ENCODE data around the gene VWDE.
"Not testable (repeated sequence)": the region's sequence is repeated elsewhere in the genome, so short reads cannot be mapped to it uniquely, and the experiment has no call there.

The VWDE gene

GRCh38 chr7:12401538-12402364 lies 1.9 kb downstream of the VWDE start:
- no peak for DNase-seq (ENCODE audit: low read depth, low spot score)

- DNase-seq (ENCODE audit: low read depth, low spot score), result no peak
Measured at GRCh38 chr7:12398186-12398585, 5.5 kb downstream of the VWDE start.

- DNase-seq (ENCODE audit: low read depth, low spot score), result no peak
Measured at GRCh38 chr7:12397671-12398070, 6.0 kb downstream of the VWDE start.

- not testable (repeated sequence) for DNase-seq (ENCODE audit: low read depth, low spot score)
Measured at GRCh38 chr7:12396670-12397069, 7.0 kb downstream of the VWDE start.

- DNase-seq (ENCODE audit: low read depth, low spot score), result no peak
Measured at GRCh38 chr7:12391922-12392615, 11.6 kb downstream of the VWDE start.

- DNase-seq (ENCODE audit: low read depth, low spot score), result no peak
Measured at GRCh38 chr7:12389089-12389700, 14.5 kb downstream of the VWDE start.

GRCh38 chr7:12386313-12386740 lies 17.3 kb downstream of the VWDE start:
- DNase-seq (ENCODE audit: low read depth, low spot score), result no peak

GRCh38 chr7:12385364-12385786 lies 18.3 kb downstream of the VWDE start:
- DNase-seq (ENCODE audit: low read depth, low spot score), result no peak

GRCh38 chr7:12383377-12383776 lies 20.3 kb downstream of the VWDE start:
- DNase-seq (ENCODE audit: low read depth, low spot score), result no peak

GRCh38 chr7:12378389-12378788 lies 25.3 kb downstream of the VWDE start:
- no peak for DNase-seq (ENCODE audit: low read depth, low spot score)

- DNase-seq (ENCODE audit: low read depth, low spot score), result no peak
Measured at GRCh38 chr7:12377406-12377805, 26.3 kb downstream of the VWDE start.

- DNase-seq (ENCODE audit: low read depth, low spot score), result no peak
Measured at GRCh38 chr7:12373580-12374263, 29.9 kb downstream of the VWDE start.

- no peak for DNase-seq (ENCODE audit: low read depth, low spot score)
Measured at GRCh38 chr7:12370249-12370648, 33.4 kb downstream of the VWDE start.

- DNase-seq (ENCODE audit: low read depth, low spot score), result no peak
Measured at GRCh38 chr7:12369756-12370155, 33.9 kb downstream of the VWDE start.

GRCh38 chr7:12369072-12369471 lies 34.6 kb downstream of the VWDE start:
- DNase-seq (ENCODE audit: low read depth, low spot score), result no peak

- no peak for DNase-seq (ENCODE audit: low read depth, low spot score)
Measured at GRCh38 chr7:12360948-12361347, 42.7 kb downstream of the VWDE start.

- no peak for DNase-seq (ENCODE audit: low read depth, low spot score)
Measured at GRCh38 chr7:12358694-12359093, 45.0 kb downstream of the VWDE start.

- DNase-seq (ENCODE audit: low read depth, low spot score), result no peak
Measured at GRCh38 chr7:12357508-12357907, 46.2 kb downstream of the VWDE start.

- no peak for DNase-seq (ENCODE audit: low read depth, low spot score)
Measured at GRCh38 chr7:12351843-12352242, 51.8 kb downstream of the VWDE start.

GRCh38 chr7:12350971-12351370 lies 52.7 kb downstream of the VWDE start:
- no peak for DNase-seq (ENCODE audit: low read depth, low spot score)

- DNase-seq (ENCODE audit: low read depth, low spot score), result no peak
Measured at GRCh38 chr7:12337095-12337494, 66.6 kb downstream of the VWDE start.

Measured in activated CD4-positive, CD25-positive, alpha-beta regulatory T cell treated with anti-CD3 and anti-CD28 coated beads, Interleukin-2, amount 50 U/mL, for 16 hours (primary cell).